Right ventricle myocardium inferior (tissue), 1 donor: Measurements from ENCODE around the gene PIM2. TPM values are rescaled to one million over a fixed set of nuclear protein-coding genes. Genes with fewer than 3 reads are reported as not detected.

ENCODE experiments used
- ATAC-seq: fragments of 200-7000 bp; cut with Tn5 transposase; one replicate; pipeline ENCODE4 v1.9.1; 2020; ENCODE audit warnings: mild to moderate bottlenecking, moderate library complexity
- DNase-seq: peaks from one replicate; pipeline ENCODE4 v3.0.0; 2021; ENCODE audit errors: missing footprints
- intact Hi-C: fragments of 100-400 bp; cut with DNase I; formaldehyde crosslinking; loops from one replicate; pipeline ENCODE4 v1.11.0; 2022
- long read RNA-seq: library from polyadenylated mRNA; unstranded; transcript quantifications from one replicate; pipeline ENCODE4 v2.0.0, GENCODE V29; 2021
- total RNA-seq: library from RNA; stranded (reverse); fragmentation: NEBNext Ultra II Directional; extraction: Animal tissue kit (Norgen Biotek cat#: 25700); gene quantifications from one replicate; pipeline ENCODE4 v1.2.1, GENCODE V29; 2021
- donor health status: DM: no; HTN: yes; CAD: no; lungs with severe emphysema.

PIM2 gene
- total RNA-seq: 3.2 TPM
- long read RNA-seq, partial matches to known transcripts: 0 of 1 reads
- long read RNA-seq, other reads (novel, unspliced or antisense): 0 of 1 reads

DNA sequence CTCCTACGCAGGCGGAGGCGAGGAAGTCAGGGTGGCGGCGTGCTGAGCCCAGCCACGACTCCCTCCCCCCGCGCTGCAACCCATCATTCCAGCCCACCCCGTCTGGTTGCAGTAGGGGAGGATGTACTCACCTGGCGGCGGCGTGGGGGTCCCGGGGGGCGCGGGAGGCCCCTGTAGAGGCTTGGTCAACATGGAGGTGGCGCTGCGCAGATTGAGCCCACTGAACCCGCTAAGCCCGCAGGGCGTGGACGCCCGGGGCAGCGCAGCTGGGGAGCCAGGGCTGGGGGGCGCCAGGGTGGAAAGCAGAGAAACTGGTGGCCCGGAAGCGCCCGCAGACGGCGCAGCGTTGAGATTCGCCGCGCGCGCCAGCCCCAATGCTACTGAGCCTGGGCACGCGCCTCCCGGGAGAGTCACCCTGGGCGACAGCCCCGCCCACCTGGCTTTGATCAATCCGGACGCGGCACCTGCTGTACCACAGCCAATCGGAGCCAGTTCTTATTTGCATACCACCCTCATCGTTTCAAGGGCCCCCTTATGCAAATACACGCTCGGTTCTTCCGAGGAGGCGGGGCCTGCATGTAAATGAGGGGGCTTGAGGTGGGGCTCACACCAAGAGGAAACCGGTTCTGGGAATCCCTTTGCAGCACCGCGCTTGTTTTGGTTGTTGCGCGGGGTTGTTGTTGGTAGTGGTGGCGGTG, at the start of gene PIM2:
Gene PIM2, minus strand, starts transcription at position 382 of the 698 bp plus-strand sequence. Its CDS starts 190 bp downstream, at position 192.
- ATAC-seq: peak; percentile 88

DNA sequence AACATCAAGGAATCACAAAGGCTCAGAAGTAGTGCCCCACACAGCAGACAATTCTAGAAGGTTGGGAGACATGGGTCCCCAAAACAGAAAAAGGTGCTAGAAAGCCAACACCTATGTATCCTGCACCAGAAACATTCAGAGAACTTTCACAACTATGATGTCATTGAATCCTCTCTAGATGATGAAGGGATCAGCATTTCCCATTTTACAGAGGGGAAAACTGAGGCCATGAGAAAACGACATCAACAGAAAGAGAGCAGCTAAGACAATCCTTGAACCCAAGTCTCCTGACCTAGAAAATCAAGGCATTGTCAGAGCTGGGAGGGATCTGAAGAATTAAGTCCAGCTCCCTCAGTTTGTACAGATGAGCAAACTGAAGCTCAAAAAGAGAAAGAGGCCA, 49.6 kb upstream of the PIM2 start:
- DNase-seq: no peak
- no peak for ATAC-seq
- intact Hi-C loops: no loop called here

More for the DNA sequence above, at the start of gene PIM2:
- DNase-seq: peak; percentile 93
- intact Hi-C loops: loop anchor here (5.0 to 10.0 kb wide), 2 partner anchors 39 to 274 kb away; partner anchors contain the start of gene OTUD5

DNA sequence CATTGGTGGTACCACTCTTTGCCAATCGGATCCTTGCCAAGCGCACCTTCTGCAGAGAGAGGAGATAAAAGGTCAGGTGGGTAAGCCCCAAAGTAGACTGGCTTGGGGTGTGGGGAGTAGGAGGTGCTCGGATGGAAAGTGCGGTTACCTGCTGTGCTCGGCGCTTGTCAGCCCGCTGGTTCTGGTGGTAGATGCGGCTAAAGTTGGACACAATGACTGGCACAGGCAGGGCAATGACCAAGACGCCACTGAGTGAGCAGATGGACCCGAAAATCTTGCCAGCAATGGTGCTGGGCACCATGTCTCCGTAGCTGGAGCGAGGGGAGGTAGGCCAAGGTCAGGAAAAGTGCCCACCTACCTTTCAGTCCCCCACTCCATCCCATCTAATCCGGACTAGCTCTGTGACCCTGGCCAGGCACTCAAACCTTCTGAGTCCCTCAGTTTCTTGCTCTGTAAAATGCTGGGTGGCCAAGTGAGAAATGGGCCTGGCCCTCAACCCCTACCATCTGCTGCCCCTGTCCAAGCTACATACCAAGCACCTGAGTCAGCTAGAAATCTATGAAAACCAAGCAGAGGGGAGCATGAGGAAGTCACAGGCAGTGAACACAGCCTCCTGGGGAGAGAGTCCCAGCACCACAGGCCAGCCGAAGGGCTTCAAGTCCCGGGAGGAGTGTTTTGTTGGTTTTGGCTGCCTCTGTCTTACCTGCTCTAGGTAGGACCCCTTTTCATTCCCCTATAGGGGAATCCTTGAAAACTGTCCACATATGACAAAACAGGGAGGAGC, 48.2 kb upstream of the PIM2 start:
- no peak for DNase-seq
- intact Hi-C loops: no loop called here
- no peak for ATAC-seq

DNA sequence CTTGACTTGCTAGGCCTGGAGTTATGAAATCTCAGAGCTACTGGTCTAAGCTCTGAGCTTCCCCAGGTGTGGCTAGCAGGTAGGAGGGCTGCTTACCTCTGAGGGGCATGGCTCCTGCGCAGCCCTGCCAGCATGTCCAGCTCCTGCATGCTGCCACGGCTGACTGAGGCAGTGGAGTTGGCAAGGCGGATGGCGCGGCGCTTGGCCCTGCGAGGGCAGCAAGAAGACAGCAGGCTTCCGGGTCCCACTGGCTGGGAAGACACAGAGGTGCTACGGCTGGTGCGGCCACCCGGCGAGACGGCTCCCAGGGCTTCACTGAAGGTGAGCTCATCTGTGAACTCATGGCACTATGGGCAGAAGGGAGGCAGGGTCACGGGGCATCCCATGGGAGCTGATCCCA, 47.1 kb upstream of the PIM2 start:
- ATAC-seq (no peak), DNase-seq (no peak)
- intact Hi-C loops: no loop called here

DNA sequence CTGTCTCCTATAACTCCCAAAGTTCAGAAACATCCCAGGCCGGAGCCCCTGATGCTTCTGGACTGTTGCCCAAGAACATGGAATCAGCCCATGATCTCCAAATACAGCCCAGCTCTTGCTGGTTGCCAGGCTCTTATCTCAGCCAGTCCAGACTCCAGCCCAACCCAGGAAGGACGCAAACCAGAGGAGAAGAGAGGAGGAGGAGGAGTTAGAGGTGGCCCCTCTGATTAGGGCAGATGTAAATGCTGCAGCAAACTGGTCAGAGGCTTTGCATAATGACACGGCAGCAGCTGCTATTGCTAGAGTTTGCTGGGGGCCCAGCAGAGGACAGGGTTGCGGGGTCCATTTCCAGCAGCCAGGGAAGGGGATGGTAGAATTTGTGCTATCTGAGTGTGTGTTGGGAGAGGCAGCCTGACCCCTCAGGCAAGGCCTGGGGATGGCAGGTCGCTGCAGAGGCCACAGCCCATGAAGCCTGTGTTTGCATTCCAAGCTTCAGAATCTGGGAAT, 42.8 kb upstream of the PIM2 start:
- intact Hi-C loops: no loop called here
- ATAC-seq (no peak), DNase-seq (no peak)

DNA sequence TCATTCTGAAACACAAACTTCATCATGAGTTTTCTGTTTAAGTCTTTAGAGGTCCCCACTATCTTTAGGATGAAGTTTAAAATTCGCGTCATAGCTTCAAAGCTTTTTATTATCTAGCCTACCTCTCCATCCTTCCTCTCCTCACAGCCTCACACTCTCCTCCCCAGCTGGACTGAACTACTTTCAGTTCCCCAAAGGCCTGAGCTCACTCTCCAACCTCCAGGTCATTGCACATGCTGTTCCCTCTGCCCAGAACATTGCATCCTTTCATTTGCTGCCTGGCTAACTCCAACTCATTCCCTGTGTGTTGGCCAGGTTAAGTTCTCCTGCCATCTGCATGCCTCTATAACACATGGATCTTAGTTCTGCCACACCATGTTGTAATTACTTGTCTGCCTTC, 41.5 kb upstream of the PIM2 start:
- ATAC-seq (no peak), DNase-seq (no peak)
- intact Hi-C loops: no loop called here

DNA sequence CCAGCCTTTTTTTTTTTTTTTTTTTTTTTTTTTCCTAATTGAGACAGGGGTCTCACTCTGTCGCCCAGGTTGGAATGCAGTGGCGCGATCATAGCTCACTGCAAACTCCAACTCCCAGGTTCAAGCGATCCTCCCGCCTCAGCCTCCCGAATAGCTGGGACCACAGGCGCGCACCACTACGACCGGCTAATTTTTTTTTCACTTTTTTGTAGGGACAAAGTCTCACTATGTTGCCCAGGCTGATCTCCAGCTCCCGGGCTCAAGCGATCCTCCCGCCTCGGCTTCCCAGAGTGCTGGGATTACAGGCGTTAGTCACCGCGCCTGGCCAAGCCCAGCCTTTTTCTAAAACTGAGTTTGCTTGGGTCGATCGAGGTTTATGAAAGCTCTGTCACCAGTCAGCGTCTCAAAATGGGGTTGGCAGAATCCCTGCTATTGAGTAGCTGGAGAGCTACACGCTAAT, 39.8 kb upstream of the PIM2 start:
- DNase-seq: no peak
- intact Hi-C loops: loop anchor here (5.0 kb wide), 3 partner anchors 41 to 156 kb away; partner anchors contain the start of genes HDAC6, PIM2 and TFE3
- peak; percentile 0 for ATAC-seq

DNA sequence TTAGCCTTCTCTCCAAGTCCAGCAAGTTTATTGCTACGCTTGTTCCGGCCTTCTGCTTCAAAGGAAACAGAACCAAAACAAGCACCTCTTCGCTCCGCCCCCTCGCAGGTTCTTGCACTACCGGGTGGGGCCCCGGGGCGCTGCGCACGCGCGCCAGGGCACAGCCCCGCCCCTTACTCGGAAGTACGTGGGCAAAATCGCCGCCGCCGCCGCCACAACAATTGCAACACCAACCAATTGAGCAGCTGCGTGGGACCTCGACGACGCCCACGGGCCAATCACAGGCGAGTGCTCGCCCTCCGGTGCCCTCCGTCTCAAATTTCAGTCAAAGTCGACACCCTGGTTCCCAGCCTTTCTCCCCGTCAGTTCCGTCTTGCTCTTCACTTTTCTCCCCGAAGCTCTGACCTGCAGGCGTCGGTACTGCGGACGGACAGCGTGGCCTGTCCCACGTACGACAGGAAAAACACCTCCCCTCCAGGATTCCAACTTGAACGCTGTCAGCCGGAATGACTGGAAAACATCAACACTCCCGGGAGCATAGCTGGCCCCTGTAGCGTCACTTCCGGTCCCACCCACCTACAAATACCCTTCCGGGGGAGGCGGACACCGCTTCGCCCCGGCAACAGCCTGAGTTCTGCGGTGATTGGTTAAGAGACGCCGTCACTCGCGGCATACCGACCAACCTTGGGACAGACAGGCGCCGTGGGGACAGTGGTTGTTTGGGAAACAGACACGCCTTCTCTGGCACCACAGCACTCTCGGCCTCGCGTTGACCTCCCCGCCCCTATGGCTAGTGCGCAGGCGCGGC, 39.2 kb upstream of the PIM2 start:
- peak; percentile 96 for ATAC-seq
- intact Hi-C loops: loop anchor here (5.0 kb wide), 3 partner anchors 41 to 156 kb away; partner anchors contain the start of genes HDAC6, PIM2 and TFE3

GRCh38 chrX:48957477-48957826, 38.6 kb upstream of the PIM2 start, which contains the start of gene OTUD5:
Gene OTUD5, minus strand, starts transcription at chrX:48957607. Its CDS starts 37 bp downstream, at chrX:48957570.
- intact Hi-C loops: loop anchor here (5.0 kb wide), 3 partner anchors 40 to 155 kb away; partner anchors contain the start of genes HDAC6, PIM2 and TFE3
- peak; percentile 74 for DNase-seq
- ATAC-seq: no peak

More for the DNA sequence above, 39.2 kb upstream of the PIM2 start:
- DNase-seq: peak; percentile 98

- no peak for ATAC-seq
- intact Hi-C loops: loop anchor here (5.0 kb wide), 3 partner anchors 40 to 155 kb away; partner anchors contain the start of genes HDAC6, PIM2 and TFE3
- DNase-seq: no peak
These were observed 38.0 kb upstream of the PIM2 start for GRCh38 chrX:48956728-48957414.

DNA sequence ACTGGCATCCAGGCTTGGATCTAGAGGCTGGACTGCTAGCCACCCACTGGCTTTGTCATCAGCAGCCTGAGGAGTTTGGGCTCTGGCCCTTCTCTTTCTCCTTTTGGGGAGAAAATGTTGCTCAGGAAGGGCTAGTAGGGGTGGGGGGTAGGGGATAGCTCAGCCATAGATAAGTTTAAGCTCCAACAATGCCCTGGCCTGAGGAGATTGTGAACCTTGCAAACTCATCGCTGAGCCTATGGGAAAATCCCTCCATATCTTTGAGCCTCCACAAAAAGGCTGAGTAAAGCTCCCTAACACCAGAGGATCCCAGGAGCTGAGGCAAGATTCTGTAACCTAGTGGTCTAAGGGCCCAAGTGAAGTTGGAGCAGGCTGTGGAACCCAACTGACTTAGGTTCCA, 29.8 kb upstream of the PIM2 start:
- ATAC-seq (no peak), DNase-seq (no peak)
- intact Hi-C loops: loop anchor here (10.0 kb wide), 1 partner anchor 304 kb away; no protein-coding TSS in a partner anchor

DNA sequence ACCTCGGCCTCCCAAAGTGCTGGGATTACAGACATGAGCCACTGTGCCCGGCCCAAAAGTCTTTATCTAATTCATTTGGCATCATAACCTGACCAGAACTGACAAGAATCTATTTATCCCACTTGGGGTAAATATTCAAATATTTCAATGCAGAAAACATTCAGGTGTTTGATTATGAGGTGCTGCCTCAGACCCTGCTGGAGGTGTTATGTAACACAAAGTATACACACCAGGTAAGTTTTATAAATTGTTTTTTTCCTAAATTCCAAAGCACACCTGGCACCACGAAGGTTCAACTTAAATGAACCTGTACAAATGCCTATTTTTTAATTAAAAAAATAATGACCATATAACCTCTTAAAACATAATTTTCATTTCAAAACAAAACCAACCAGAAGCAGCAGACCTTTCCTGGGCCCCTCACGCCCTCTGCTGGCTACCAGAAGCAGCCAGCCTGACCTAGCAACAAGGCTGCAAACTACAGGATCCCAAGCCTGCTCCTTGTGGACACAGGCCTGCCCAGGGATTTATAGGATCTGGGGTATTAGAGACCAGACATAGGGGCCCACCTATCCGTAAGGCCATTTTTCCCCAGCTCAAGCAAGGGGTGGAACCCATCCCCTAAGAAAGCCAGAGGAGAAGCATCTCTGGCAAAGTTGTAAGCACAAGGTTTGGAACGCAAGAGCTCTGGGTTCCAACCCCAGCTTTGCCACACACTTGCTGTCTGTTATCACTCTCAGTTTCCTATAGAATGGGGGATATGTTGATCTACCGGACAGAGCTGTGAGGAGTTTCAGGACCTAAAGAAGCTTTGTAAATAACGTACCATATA, 26.9 kb upstream of the PIM2 start:
- no peak for ATAC-seq
- DNase-seq: no peak
- intact Hi-C loops: loop anchor here (10.0 kb wide), 1 partner anchor 301 kb away; no protein-coding TSS in a partner anchor

DNA sequence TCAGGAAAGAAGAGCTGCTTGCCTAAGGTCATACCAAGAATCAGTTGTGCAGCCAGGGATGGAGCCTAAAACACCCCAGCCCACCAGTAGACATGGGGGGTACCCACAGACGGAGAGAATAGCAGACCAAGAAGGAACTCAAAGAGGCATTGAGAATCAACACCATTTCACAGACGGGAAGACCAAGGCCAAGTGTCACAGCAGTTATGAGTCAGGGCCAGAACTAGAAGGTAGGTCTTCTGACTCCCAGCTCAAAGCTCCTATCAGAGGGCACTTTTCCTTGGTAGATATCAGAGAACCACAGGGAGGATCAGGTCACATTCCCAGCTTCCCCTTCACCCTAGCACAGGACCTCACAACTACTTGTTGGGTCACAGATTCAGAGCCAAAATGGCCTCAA, 24.1 kb upstream of the PIM2 start:
- intact Hi-C loops: loop anchor here (10.0 kb wide), 1 partner anchor 298 kb away; no protein-coding TSS in a partner anchor
- DNase-seq (no peak), ATAC-seq (no peak)

DNA sequence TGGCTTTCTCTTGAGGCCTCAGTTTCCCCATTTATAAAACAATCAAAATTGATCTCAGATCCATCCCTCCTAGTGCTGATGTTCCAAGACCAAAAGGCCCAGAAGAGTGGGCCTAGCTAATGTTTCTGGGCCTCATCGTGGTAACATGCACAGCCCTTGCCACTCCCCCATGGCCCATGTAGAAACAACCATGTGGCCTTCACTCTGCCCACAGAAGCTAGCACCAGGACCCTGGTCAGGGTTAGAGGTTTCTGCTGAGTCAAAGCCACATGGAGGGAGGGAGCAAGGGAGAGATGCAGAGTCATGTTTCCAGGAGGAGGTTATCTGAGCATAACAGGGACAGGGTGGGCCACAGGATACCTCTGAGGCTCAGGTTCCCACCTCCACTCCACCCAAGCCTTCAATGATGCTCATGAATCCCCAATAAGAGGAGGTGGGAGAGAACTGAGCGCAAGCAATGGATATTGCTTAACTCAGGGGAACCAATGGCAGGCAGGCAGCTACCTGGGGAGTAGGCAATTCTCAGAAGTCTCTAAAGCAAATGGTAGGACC, 21.7 kb upstream of the PIM2 start:
- no peak for DNase-seq
- ATAC-seq: no peak
- intact Hi-C loops: loop anchor here (10.0 kb wide), 1 partner anchor 296 kb away; no protein-coding TSS in a partner anchor

DNA sequence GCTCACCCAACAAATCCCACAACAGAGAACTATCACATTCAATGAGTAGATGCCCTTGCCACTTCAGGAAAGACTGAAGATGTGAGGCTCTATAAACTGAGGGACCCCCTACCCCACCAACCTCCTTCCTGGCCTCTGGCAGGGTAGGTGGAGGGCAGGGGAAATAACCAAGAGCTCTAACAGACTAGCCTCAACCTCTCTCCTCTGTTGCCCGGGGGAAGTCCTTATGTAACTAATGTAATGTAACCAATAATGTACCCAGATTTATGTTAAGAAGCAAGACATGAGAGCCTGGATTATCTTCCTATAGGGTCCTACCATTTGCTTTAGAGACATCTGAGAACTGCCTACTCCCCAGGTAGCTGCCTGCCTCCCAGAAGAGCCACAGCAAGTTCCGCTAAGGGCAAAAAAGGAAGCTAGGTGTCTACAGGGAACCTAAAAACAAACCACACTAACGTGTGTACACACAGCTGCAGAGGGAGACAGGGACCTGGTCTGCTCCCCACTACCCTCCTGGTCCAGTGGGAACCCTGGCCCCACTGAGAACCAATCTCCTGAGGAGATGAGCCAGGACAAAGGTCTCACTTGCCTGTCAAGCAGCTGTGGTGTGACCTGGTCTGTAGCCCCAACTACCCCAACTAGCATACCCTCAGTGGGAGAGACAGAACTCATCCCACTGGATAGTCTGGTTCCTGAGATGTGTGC, 20.9 kb upstream of the PIM2 start:
- DNase-seq (no peak), ATAC-seq (no peak)
- intact Hi-C loops: loop anchor here (10.0 kb wide), 1 partner anchor 295 kb away; no protein-coding TSS in a partner anchor
